Thoracic aorta (tissue), 2 donors: ENCODE measurements around the gene HIPK4. TPM values are rescaled to one million over a fixed set of nuclear protein-coding genes. Genes with fewer than 3 reads are reported as not detected.
"Not testable (repeated sequence)": the region's sequence is repeated elsewhere in the genome, so short reads cannot be mapped to it uniquely, and the experiment has no call there.

Source experiments
- ATAC-seq: fragments of 150-250 bp; one replicate; pipeline ENCODE4 v1.8.0; 2017; ENCODE audit warnings: low read depth; ENCODE audit not compliant: insufficient number of reproducible peaks, low FRiP score
- DNase-seq: peaks from one replicate; pipeline ENCODE4 v3.0.0-alpha.2; 2020; ENCODE audit warnings: low spot score
- H3K27ac ChIP-seq, 2 donors: fragments of 200-600 bp; sonication (generic); 1 replicate in 1 of 2; 2 replicates in 1 of 2; pipeline ENCODE4 v1.5.1; 2016; ENCODE audit warnings: mild to moderate bottlenecking in 2 of 2, moderate library complexity in 2 of 2
- H3K27me3 ChIP-seq: fragments of 200-600 bp; sonication (generic); replicated peaks from 2 replicates; pipeline ENCODE4 v1.6.0; 2016; ENCODE audit warnings: mild to moderate bottlenecking; ENCODE audit not compliant: insufficient read depth
- H3K36me3 ChIP-seq: fragments of 200-600 bp; sonication (generic); one replicate; pipeline ENCODE4 v1.5.1; 2016
- H3K4me1 ChIP-seq, 2 donors: fragments of 200-600 bp; sonication (generic); 1 replicate in 1 of 2; 2 replicates in 1 of 2; pipeline versions ENCODE4 v1.5.1 to v1.6.0; 2016; ENCODE audit warnings: low read depth in 2 of 2, mild to moderate bottlenecking in 1 of 2; ENCODE audit not compliant: control insufficient read depth in 1 of 2
- H3K4me3 ChIP-seq: fragments of 200-600 bp; sonication (generic); 2 replicates; pipeline ENCODE4 v1.5.1; 2016; ENCODE audit warnings: mild to moderate bottlenecking
- H3K9me3 ChIP-seq: fragments of 200-600 bp; sonication (generic); 2 replicates; pipeline ENCODE4 v1.5.1; 2016
- total RNA-seq, 2 donors: library from RNA; depleted of rRNA; stranded (reverse); fragments of >200 nt; gene quantifications; one replicate each; pipeline versions ENCODE4 v1.1.0 to v1.2.3, GENCODE V29; 2016
- TF ChIP-seq, protein P1 (sequence below): fragments of 200-600 bp; sonication (generic); IDR thresholded peaks from one replicate; pipeline ENCODE4 v1.5.1; 2019; ENCODE audit warnings: antibody characterized with exemption

HIPK4 gene
- total RNA-seq, 2 donors from 2014 or later: not detected

- no peak for ATAC-seq
- no peaks in the 10 kb centered on the region for H3K9me3 ChIP-seq
- H3K27me3 ChIP-seq: no peaks in the 10 kb centered on the region
- no peak overlapping the region for H3K4me3 ChIP-seq
- no peak overlapping the region for H3K27ac ChIP-seq
- no peak for DNase-seq
- H3K4me1 ChIP-seq: peaks cover 7 to 14% of the 10 kb centered on the region in 2 donors
- TF ChIP-seq, protein P1, sequence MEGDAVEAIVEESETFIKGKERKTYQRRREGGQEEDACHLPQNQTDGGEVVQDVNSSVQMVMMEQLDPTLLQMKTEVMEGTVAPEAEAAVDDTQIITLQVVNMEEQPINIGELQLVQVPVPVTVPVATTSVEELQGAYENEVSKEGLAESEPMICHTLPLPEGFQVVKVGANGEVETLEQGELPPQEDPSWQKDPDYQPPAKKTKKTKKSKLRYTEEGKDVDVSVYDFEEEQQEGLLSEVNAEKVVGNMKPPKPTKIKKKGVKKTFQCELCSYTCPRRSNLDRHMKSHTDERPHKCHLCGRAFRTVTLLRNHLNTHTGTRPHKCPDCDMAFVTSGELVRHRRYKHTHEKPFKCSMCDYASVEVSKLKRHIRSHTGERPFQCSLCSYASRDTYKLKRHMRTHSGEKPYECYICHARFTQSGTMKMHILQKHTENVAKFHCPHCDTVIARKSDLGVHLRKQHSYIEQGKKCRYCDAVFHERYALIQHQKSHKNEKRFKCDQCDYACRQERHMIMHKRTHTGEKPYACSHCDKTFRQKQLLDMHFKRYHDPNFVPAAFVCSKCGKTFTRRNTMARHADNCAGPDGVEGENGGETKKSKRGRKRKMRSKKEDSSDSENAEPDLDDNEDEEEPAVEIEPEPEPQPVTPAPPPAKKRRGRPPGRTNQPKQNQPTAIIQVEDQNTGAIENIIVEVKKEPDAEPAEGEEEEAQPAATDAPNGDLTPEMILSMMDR: no peak
- H3K36me3 ChIP-seq: peaks cover 31% of the 10 kb centered on the region
These were observed 52.9 kb downstream of the HIPK4 start for GRCh38 chr19:40337107-40337506.

- no peak overlapping the region for H3K4me3 ChIP-seq
- TF ChIP-seq, protein P1: no peak
- ATAC-seq (no peak), DNase-seq (no peak)
- H3K27me3 ChIP-seq: no peaks in the 10 kb centered on the region
- H3K4me1 ChIP-seq: peaks cover 7 to 8% of the 10 kb centered on the region in 2 donors
- no peaks in the 10 kb centered on the region for H3K9me3 ChIP-seq
- peaks cover 37% of the 10 kb centered on the region for H3K36me3 ChIP-seq
- no peak overlapping the region for H3K27ac ChIP-seq
These were observed 53.4 kb downstream of the HIPK4 start for GRCh38 chr19:40336601-40336900.

- no peak overlapping the region for H3K27ac ChIP-seq
- peaks cover 41% of the 10 kb centered on the region for H3K36me3 ChIP-seq
- no peaks in the 10 kb centered on the region for H3K27me3 ChIP-seq
- H3K4me1 ChIP-seq: peaks cover 3 to 6% of the 10 kb centered on the region in 2 donors
- ATAC-seq (no peak), DNase-seq (no peak)
- H3K9me3 ChIP-seq: no peaks in the 10 kb centered on the region
- H3K4me3 ChIP-seq: no peak overlapping the region
- TF ChIP-seq, protein P1: no peak
These were observed 54.0 kb downstream of the HIPK4 start for GRCh38 chr19:40335855-40336600.

DNA sequence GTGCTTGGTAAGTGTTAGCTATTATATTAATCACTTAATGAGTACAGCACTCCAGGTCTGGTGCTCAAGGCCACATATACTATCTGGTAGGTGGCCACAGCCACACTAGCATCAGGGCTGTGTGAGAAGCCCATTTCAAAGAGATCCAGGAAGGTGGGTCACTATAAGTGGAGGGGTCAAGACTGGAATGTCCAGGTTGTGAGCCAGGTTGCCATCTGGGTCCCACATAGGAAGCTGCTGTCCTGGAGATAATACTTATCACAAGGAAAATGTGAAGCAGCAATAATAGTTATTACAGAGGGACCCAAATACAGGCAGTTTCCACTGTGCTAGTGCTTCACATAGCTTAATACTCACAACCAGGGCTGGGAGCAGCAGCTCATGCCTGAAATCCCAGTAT, 54.9 kb downstream of the HIPK4 start:
- ATAC-seq (no peak), DNase-seq (no peak)
- Histone ChIP-seq H3K4me1 (no peaks in the 10 kb centered on the region), H3K27ac (no peak overlapping the region), H3K27me3 (no peaks in the 10 kb centered on the region), H3K4me3 (no peak overlapping the region), H3K9me3 (no peaks in the 10 kb centered on the region), H3K36me3 (peaks cover 48% of the 10 kb centered on the region)
- TF ChIP-seq, protein P1: no peak

GRCh38 chr19:40333083-40333482, 56.9 kb downstream of the HIPK4 start:
- H3K36me3 ChIP-seq: peaks cover 60% of the 10 kb centered on the region
- not testable (repeated sequence) for DNase-seq, ATAC-seq, H3K27ac ChIP-seq, H3K9me3 ChIP-seq, H3K4me1 ChIP-seq, H3K4me3 ChIP-seq, H3K27me3 ChIP-seq

DNA sequence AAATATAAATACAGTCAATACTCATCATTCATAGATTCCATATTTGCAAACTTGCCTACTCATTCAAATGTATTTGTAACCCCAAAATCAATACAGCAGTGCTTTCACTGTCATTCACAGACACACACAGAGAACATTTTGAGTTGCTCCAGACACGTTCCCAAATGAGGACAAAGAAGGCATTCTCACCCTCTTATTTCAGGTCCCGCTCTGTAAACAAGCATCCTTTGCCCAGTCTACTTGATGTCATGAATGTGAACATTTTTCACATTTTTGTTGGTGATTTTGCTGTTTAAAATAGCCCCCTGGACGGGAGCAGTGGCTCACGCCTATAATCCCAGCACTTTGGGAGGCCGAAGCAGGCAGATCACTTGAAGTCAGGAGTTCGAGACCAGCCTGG, 57.3 kb downstream of the HIPK4 start:
- no peak overlapping the region for H3K4me3 ChIP-seq
- TF ChIP-seq, protein P1: no peak
- DNase-seq (no peak), ATAC-seq (no peak)
- peaks cover 64% of the 10 kb centered on the region for H3K36me3 ChIP-seq
- no peaks in the 10 kb centered on the region for H3K27me3 ChIP-seq
- no peak overlapping the region for H3K27ac ChIP-seq
- no peaks in the 10 kb centered on the region for H3K4me1 ChIP-seq
- no peaks in the 10 kb centered on the region for H3K9me3 ChIP-seq
